Measurements from ENCODE around the gene FYN. TPM values are rescaled to one million over a fixed set of nuclear protein-coding genes. Genes with fewer than 3 reads are reported as not detected.

FYN gene
- total RNA-seq, 1 donor from 2014 or later = 121 TPM

DNA sequence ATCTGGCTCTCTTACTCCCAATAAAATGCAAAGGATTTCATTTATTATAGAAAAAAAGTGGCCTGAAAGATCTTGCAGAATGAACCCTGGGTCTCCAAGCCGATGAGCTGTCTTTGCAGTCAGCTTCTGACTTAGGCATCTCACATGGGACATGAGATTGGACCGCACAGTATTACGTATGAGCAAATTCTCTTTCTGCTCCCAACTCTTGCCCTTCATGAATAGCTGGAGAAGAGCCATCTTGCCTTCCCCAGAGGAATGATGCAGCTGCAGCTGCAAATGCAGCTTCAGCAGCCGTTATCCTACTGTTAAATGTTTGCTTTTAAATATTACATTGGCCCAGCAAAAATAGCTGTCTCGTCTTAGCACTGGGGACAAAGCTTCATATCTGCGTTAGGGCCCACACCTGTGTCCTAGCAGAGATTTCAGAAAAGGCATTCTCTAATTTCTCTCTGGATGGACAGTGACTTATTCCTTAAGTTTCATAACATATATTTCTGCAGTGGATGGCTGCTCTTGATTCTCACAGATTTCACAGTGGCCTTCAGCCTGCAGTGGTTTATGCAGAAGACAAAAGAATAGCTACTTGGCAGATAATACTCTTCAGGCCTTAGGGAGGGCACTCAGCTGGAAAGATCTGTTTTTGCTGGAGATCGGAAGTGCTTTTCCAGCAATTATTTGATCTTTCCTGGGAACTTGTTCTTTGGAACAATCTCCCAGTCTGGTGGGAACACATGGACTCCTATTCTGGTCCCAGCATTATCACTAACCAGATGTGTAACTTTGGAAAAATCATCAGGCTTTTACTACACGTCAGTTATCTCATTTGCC lies 129.2 kb downstream of the FYN start:
- Mint-ChIP-seq H3K36me3 (ENCODE audit: unreplicated experiment) (peaks cover 19% of the 10 kb centered on the region), H3K4me3 (ENCODE audit: unreplicated experiment) (no peak overlapping the region), H3K9me3 (ENCODE audit: unreplicated experiment) (no peaks in the 10 kb centered on the region), H3K4me1 (ENCODE audit: unreplicated experiment) (peaks cover 20% of the 10 kb centered on the region), H3K27ac (ENCODE audit: unreplicated experiment) (no peak overlapping the region), H3K27me3 (ENCODE audit: unreplicated experiment) (no peaks in the 10 kb centered on the region)
- TF ChIP-seq, protein P1, sequence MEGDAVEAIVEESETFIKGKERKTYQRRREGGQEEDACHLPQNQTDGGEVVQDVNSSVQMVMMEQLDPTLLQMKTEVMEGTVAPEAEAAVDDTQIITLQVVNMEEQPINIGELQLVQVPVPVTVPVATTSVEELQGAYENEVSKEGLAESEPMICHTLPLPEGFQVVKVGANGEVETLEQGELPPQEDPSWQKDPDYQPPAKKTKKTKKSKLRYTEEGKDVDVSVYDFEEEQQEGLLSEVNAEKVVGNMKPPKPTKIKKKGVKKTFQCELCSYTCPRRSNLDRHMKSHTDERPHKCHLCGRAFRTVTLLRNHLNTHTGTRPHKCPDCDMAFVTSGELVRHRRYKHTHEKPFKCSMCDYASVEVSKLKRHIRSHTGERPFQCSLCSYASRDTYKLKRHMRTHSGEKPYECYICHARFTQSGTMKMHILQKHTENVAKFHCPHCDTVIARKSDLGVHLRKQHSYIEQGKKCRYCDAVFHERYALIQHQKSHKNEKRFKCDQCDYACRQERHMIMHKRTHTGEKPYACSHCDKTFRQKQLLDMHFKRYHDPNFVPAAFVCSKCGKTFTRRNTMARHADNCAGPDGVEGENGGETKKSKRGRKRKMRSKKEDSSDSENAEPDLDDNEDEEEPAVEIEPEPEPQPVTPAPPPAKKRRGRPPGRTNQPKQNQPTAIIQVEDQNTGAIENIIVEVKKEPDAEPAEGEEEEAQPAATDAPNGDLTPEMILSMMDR (IDR thresholded peaks at IDR 0.05) = no peak
- DNase-seq (ENCODE audit: extremely low spot score, unreplicated experiment) = no peak

DNA sequence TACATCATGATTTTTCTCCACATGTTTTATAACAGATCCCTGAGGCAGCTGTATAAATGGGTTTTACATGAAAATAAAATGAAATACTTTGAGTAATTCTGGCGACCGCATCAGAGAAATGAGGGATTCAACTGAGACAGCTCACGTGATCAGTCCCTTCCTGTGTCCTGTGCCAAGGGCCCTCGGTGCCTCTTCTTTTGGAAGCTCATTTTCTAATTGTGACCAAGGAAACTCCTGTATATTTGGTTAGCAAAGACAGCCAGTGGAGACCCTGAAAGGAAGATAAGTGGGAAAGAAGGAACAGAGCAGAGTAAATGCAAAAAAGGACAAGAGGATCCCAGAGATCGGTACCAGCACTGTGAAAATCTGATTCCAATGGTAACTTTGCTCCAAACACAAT lies 129.9 kb downstream of the FYN start:
- peaks cover 21% of the 10 kb centered on the region for H3K4me1 Mint-ChIP-seq (ENCODE audit: unreplicated experiment)
- peaks cover 22% of the 10 kb centered on the region for H3K36me3 Mint-ChIP-seq (ENCODE audit: unreplicated experiment)
- H3K27ac Mint-ChIP-seq (ENCODE audit: unreplicated experiment) = no peak overlapping the region
- no peaks in the 10 kb centered on the region for H3K9me3 Mint-ChIP-seq (ENCODE audit: unreplicated experiment)
- TF ChIP-seq, protein P1 (IDR thresholded peaks at IDR 0.05) = no peak
- no peak overlapping the region for H3K4me3 Mint-ChIP-seq (ENCODE audit: unreplicated experiment)
- H3K27me3 Mint-ChIP-seq (ENCODE audit: unreplicated experiment) = no peaks in the 10 kb centered on the region
- DNase-seq (ENCODE audit: extremely low spot score, unreplicated experiment) = no peak

DNA sequence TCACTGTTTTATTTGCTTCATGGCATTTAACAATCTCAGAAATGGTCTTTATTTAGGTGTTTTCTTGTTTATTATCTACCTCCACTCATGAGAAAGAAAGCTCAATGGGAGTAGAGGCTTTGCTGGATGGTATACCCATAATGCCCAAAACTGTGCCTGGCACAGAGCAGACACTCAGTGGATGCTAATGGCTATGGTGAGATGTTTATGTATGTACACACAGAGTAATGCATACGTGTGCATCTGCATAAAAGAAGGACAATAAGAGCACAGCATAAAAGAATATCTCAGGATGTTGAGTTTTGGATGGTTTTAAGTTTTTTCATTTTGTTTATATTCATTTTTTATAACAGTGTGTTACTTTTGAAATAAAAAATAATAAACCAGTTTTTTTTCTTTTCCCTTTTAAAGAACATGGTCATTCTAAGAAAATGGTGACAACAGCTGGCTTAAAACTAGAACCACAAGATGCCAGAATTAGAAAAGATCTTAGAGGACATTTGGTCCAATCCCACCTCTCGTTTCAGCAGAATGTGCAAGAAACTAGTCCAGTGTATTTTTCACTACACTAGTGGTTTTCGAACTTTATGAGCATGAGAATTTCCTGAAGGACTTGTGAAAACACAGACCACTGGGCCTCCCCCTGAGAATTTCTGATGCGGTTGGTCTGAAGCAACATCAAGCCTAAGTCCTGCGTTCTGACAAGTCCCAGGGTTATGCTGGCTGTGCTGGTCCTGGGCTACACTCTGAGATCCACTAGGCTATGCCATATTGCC lies 131.9 kb downstream of the FYN start:
- TF ChIP-seq, protein P1 (IDR thresholded peaks at IDR 0.05) = no peak
- no peaks in the 10 kb centered on the region for H3K9me3 Mint-ChIP-seq (ENCODE audit: unreplicated experiment)
- no peak for DNase-seq (ENCODE audit: extremely low spot score, unreplicated experiment)
- no peak overlapping the region for H3K4me3 Mint-ChIP-seq (ENCODE audit: unreplicated experiment)
- peaks cover 19% of the 10 kb centered on the region for H3K36me3 Mint-ChIP-seq (ENCODE audit: unreplicated experiment)
- H3K27me3 Mint-ChIP-seq (ENCODE audit: unreplicated experiment) = no peaks in the 10 kb centered on the region
- no peak overlapping the region for H3K27ac Mint-ChIP-seq (ENCODE audit: unreplicated experiment)
- H3K4me1 Mint-ChIP-seq (ENCODE audit: unreplicated experiment) = peaks cover 27% of the 10 kb centered on the region

DNA sequence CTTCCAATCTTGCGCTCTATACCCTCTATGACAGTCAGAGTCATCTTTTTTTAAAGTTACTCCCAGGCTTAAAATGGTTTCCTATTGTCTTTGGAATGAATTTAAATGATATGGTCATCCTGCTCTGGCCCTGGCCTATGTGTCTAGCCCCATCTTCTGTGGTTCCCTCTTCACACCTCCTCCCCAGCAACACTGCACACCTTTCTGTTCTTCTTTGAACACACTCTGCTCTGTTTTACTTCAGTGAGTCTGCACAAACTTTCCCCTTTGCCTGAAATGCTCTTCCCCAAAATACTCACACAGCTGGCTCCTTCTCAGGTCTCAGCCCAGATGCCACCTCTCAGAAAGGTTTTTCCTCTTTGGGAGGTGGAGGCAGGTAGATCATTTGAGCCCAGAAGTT lies 132.7 kb downstream of the FYN start:
- Mint-ChIP-seq H3K27ac (ENCODE audit: unreplicated experiment) (no peak overlapping the region), H3K9me3 (ENCODE audit: unreplicated experiment) (no peaks in the 10 kb centered on the region), H3K27me3 (ENCODE audit: unreplicated experiment) (no peaks in the 10 kb centered on the region), H3K4me1 (ENCODE audit: unreplicated experiment) (peaks cover 27% of the 10 kb centered on the region), H3K36me3 (ENCODE audit: unreplicated experiment) (peaks cover 19% of the 10 kb centered on the region), H3K4me3 (ENCODE audit: unreplicated experiment) (no peak overlapping the region)
- DNase-seq (ENCODE audit: extremely low spot score, unreplicated experiment) = no peak
- TF ChIP-seq, protein P1 (IDR thresholded peaks at IDR 0.05) = no peak

DNA sequence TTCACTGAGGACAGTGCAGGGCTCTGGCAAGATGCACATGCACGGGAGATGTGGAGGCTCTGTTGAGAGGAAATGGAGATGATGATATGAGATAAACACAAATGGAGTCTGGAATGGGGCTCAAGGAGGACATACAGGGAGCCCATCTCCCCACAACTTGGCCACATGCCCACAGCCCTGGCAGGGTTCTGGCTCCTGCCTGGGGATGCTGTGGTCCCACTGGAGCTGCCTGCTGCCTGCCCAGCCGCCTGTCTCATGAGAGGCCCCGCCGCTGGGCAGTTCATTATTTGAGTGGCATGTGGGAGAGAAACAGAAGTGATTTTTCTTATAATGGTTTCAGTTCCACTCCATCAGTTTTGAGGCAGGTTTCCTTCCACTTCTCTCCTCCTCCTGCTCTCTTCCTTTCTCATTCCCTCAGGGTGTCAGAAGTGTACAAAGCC lies 134.0 kb downstream of the FYN start:
- no peak overlapping the region for H3K4me3 Mint-ChIP-seq (ENCODE audit: unreplicated experiment)
- H3K36me3 Mint-ChIP-seq (ENCODE audit: unreplicated experiment) = peaks cover 22% of the 10 kb centered on the region
- TF ChIP-seq, protein P1 (IDR thresholded peaks at IDR 0.05) = no peak
- no peak overlapping the region for H3K27ac Mint-ChIP-seq (ENCODE audit: unreplicated experiment)
- no peaks in the 10 kb centered on the region for H3K27me3 Mint-ChIP-seq (ENCODE audit: unreplicated experiment)
- no peaks in the 10 kb centered on the region for H3K9me3 Mint-ChIP-seq (ENCODE audit: unreplicated experiment)
- peaks cover 31% of the 10 kb centered on the region for H3K4me1 Mint-ChIP-seq (ENCODE audit: unreplicated experiment)
- no peak for DNase-seq (ENCODE audit: extremely low spot score, unreplicated experiment)
